B cell (primary cell): ENCODE measurements around the gene VCPKMT.

ENCODE experiments used
- CTCF ChIP-seq: fragments of 200-600 bp; IDR thresholded peaks from one replicate; pipeline ENCODE4 v1.8.0; 2022; ENCODE audit warnings: antibody characterized with exemption, mild to moderate bottlenecking
- EZH2 ChIP-seq: IDR thresholded peaks from 2 replicates; pipeline ENCODE4 v1.6.1; 2012; ENCODE audit warnings: borderline replicate concordance, low read depth, mild to moderate bottlenecking, moderate library complexity, low read length; ENCODE audit not compliant: insufficient read depth, poor library complexity, severe bottlenecking

- TF ChIP-seq CTCF (no peak), EZH2 (no peak)
Observed at GRCh38 chr14:50148799-50149198, 32.4 kb upstream of the VCPKMT start.
